Measurements from ENCODE around the gene RNASE9. TPM values are rescaled to one million over a fixed set of nuclear protein-coding genes. Genes with fewer than 3 reads are reported as not detected.
"Not testable (repeated sequence)": the region's sequence is repeated elsewhere in the genome, so short reads cannot be mapped to it uniquely, and the experiment has no call there.

Gene RNASE9
- total RNA-seq, 1 donor from 2014 or later: not detected

DNA sequence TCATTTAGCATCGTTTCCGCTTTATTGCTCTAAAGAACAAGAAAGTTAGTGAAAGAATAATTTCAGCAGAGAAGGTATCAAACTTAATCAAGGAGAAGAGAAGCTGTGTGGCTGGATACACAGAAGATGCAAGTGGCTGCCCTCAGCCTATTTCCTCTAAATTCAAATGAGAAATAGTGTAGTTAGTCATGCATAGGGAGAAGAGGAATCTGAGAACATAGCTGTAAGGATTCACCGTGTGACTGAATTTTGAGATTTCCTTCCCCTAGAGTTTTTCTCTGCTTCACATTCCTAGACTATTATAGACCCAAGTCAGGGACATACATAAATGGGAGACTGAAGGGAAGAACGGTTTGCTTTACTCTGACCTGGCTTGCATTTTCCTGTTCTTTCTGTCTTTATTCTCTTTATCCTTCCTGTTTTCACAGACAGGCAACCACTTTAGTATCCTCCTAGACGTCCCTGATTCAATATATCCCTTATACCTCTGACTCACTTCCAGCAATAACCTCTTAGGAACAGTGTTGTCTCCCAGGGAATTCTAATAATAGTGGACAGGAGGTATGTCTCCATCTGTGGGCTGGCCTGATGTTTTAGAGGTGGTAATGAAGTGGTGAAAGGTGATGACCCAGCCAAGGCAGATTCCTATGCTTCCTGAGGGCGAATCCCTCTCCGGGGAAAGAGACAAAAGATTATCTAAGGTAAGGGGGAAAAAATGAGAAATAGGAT is 48.5 kb downstream of the RNASE9 start:
- no peaks in the 10 kb centered on the region for H3K9me3 Mint-ChIP-seq (ENCODE audit: low read depth)
- H3K36me3 Mint-ChIP-seq (ENCODE audit: insufficient read depth): no peaks in the 10 kb centered on the region
- no peak overlapping the region for H3K4me3 Mint-ChIP-seq (ENCODE audit: low read depth)
- H3K27me3 Mint-ChIP-seq: peaks cover 7% of the 10 kb centered on the region
- H3K27ac Mint-ChIP-seq: no peak overlapping the region
- H3K4me1 Mint-ChIP-seq (ENCODE audit: low read depth): no peaks in the 10 kb centered on the region
- no peak for DNase-seq (ENCODE audit: low spot score, unreplicated experiment)
- TF ChIP-seq, protein P1, sequence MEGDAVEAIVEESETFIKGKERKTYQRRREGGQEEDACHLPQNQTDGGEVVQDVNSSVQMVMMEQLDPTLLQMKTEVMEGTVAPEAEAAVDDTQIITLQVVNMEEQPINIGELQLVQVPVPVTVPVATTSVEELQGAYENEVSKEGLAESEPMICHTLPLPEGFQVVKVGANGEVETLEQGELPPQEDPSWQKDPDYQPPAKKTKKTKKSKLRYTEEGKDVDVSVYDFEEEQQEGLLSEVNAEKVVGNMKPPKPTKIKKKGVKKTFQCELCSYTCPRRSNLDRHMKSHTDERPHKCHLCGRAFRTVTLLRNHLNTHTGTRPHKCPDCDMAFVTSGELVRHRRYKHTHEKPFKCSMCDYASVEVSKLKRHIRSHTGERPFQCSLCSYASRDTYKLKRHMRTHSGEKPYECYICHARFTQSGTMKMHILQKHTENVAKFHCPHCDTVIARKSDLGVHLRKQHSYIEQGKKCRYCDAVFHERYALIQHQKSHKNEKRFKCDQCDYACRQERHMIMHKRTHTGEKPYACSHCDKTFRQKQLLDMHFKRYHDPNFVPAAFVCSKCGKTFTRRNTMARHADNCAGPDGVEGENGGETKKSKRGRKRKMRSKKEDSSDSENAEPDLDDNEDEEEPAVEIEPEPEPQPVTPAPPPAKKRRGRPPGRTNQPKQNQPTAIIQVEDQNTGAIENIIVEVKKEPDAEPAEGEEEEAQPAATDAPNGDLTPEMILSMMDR (IDR thresholded peaks at IDR 0.05; ENCODE audit: unreplicated experiment): no peak

DNA sequence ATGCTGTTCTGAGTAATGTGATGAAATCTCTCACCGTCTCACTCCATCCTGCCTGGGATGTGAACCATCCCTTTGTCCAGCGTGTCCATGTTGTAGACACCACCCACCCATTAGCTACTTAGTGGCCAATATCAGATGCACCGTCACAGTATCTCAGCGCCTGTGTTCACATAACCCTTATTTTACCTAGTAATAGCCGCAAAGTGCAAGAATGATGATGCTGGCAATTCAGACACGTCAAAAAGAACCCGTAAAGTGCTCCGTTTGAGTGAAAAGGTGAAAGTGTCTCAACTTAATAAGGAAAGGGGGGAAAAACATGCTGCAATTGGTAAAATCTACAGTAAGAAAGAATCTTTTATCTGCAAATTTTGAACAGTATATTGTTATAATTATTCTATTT is 52.5 kb downstream of the RNASE9 start:
- Mint-ChIP-seq H3K36me3 (ENCODE audit: insufficient read depth) (peaks cover 2% of the 10 kb centered on the region), H3K27ac (no peak overlapping the region), H3K4me1 (ENCODE audit: low read depth) (peaks cover 6% of the 10 kb centered on the region), H3K27me3 (peaks cover 7% of the 10 kb centered on the region), H3K9me3 (ENCODE audit: low read depth) (peaks cover 3% of the 10 kb centered on the region), H3K4me3 (ENCODE audit: low read depth) (no peak overlapping the region)
- TF ChIP-seq, protein P1 (IDR thresholded peaks at IDR 0.05; ENCODE audit: unreplicated experiment): no peak
- DNase-seq (ENCODE audit: low spot score, unreplicated experiment): no peak

DNA sequence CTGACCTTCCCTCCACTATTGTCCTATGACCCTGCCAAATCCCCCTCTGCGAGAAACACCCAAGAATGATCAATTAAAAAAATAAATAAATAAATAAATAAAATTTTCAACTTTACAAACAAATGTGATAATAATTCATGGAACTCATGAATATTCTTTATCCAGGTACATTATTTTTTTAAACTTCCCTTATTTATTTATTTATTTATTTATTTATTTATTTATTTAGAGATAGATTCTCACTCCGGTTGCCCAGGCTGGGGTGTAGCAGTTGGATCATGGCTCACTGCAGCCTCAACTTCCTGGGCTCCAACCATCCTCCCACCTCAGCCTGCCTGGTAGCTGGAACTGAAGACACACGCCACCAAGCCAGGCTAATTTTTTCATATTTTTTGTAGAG is 53.3 kb downstream of the RNASE9 start:
- H3K27ac Mint-ChIP-seq; H3K4me3 Mint-ChIP-seq (ENCODE audit: low read depth); H3K4me1 Mint-ChIP-seq (ENCODE audit: low read depth); H3K27me3 Mint-ChIP-seq; DNase-seq (ENCODE audit: low spot score, unreplicated experiment); H3K36me3 Mint-ChIP-seq (ENCODE audit: insufficient read depth); H3K9me3 Mint-ChIP-seq (ENCODE audit: low read depth): not testable (repeated sequence)

DNA sequence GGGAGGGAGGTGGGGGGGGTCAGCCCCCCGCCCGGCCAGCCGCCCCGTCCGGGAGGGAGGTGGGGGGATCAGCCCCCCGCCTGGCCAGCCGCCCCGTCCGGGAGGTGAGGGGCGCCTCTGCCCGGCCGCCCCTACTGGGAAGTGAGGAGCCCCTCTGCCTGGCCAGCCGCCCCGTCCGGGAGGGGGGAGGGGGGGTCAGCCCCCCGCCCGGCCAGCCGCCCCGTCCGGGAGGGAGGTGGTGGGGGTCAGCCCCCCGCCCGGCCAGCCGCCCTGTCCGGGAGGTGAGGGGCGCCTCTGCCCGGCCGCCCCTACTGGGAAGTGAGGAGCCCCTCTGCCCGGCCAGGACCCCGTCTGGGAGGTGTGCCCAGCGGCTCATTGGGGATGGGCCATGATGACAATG is 54.1 kb downstream of the RNASE9 start:
- not testable (repeated sequence) for H3K4me1 Mint-ChIP-seq (ENCODE audit: low read depth); H3K4me3 Mint-ChIP-seq (ENCODE audit: low read depth); H3K36me3 Mint-ChIP-seq (ENCODE audit: insufficient read depth); H3K9me3 Mint-ChIP-seq (ENCODE audit: low read depth); DNase-seq (ENCODE audit: low spot score, unreplicated experiment); H3K27me3 Mint-ChIP-seq; H3K27ac Mint-ChIP-seq

DNA sequence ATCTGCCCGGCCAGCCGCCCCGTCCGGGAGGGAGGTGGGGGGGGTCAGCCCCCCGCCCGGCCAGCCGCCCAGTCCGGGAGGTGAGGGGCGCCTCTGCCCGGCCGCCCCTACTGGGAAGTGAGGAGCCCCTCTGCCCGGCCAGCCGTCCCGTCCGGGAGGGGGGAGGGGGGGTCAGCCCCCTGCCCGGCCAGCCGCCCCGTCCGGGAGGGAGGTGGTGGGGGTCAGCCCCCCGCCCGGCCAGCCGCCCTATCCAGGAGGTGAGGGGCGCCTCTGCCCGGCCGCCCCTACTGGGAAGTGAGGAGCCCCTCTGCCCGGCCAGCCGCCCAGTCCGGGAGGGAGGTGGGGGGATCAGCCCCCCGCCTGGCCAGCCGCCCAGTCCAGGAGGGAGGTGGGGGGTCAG is 54.6 kb downstream of the RNASE9 start:
- DNase-seq (ENCODE audit: low spot score, unreplicated experiment); H3K4me3 Mint-ChIP-seq (ENCODE audit: low read depth); H3K27ac Mint-ChIP-seq; H3K27me3 Mint-ChIP-seq; H3K36me3 Mint-ChIP-seq (ENCODE audit: insufficient read depth); H3K9me3 Mint-ChIP-seq (ENCODE audit: low read depth); H3K4me1 Mint-ChIP-seq (ENCODE audit: low read depth): not testable (repeated sequence)

Other genes with a start within 250 kb of the RNASE9 start
- gene CCNB1IP1, start 227.8 kb downstream of the RNASE9 start, total RNA-seq: 112 and 122 TPM in 2 replicates
- 32.2 and 35.6 TPM in 2 replicates for gene PARP2, start 217.4 kb downstream of the RNASE9 start, total RNA-seq
- gene TEP1, start 147.5 kb downstream of the RNASE9 start, total RNA-seq: 26.5 and 28.5 TPM in 2 replicates
- 0.04 and 0.05 TPM in 2 replicates for gene KLHL33, start 124.9 kb downstream of the RNASE9 start, total RNA-seq
- 89.0 and 94.4 TPM in 2 replicates for gene OSGEP, start 106.2 kb downstream of the RNASE9 start, total RNA-seq
- gene APEX1, start 105.8 kb downstream of the RNASE9 start, total RNA-seq: 309 and 322 TPM in 2 replicates
- gene PIP4P1, start 99.6 kb downstream of the RNASE9 start, total RNA-seq: 41.1 and 45.6 TPM in 2 replicates
- 45.9 and 48.9 TPM in 2 replicates for gene PNP, start 91.6 kb downstream of the RNASE9 start, total RNA-seq
- 1.3 and 1.5 TPM in 2 replicates for gene RNASE10, start 55.5 kb downstream of the RNASE9 start, total RNA-seq
- not detected in 2 replicates for gene RNASE11, start 27.0 kb upstream of the RNASE9 start, total RNA-seq
- not detected in 2 replicates for gene RNASE12, start 30.3 kb upstream of the RNASE9 start, total RNA-seq
- not detected in 2 replicates for gene OR6S1, start 80.6 kb upstream of the RNASE9 start, total RNA-seq
- 5.7 TPM in 2 replicates for gene RNASE4, start 123.5 kb upstream of the RNASE9 start, total RNA-seq
- 8.0 and 8.3 TPM in 2 replicates for gene ANG, start 127.7 kb upstream of the RNASE9 start, total RNA-seq
- not detected in 2 replicates for gene EDDM3A, start 184.8 kb upstream of the RNASE9 start, total RNA-seq
- not detected in 2 replicates for gene EDDM3B, start 207.4 kb upstream of the RNASE9 start, total RNA-seq
- gene RNASE6, start 220.2 kb upstream of the RNASE9 start, total RNA-seq: not detected in 2 replicates
- 4.5 and 7.1 TPM in 2 replicates for gene RNASE1, start 241.8 kb upstream of the RNASE9 start, total RNA-seq